ENCODE data around the gene RAI1.

RAI1 gene

GRCh38 chr17:17844079-17844478 is 162.8 kb downstream of the RAI1 start:
- H3K4me3 ChIP-seq (ENCODE audit: low read depth, low read length): no peak overlapping the region
- peaks cover 13% of the 10 kb centered on the region for H3K4me1 ChIP-seq (ENCODE audit: control insufficient read depth, insufficient read depth, low read length)
- TF ChIP-seq ZNF626 (tag by site-specific recombination; IDR thresholded peaks at IDR 0.05) (no peak), KLF8 (tag by site-specific recombination; IDR thresholded peaks at IDR 0.05) (no peak), ZNF639 (tag by site-specific recombination; IDR thresholded peaks at IDR 0.05) (no peak), TRIM28 (IDR thresholded peaks at IDR 0.05; ENCODE audit: borderline replicate concordance, low read length) (no peak), ZNF621 (tag by site-specific recombination; IDR thresholded peaks at IDR 0.05) (no peak)
- H3K27ac ChIP-seq (ENCODE audit: extremely low read depth, low read depth, low read length): no peak overlapping the region
- H3K36me3 ChIP-seq (ENCODE audit: control insufficient read depth in 2 of 2, insufficient read depth in 1 of 2, low read length in 2 of 2): peaks cover 0 to 3% of the 10 kb centered on the region in 2 experiments; a peak in 1 of 3 replicates
- POLR2A ChIA-PET: interaction anchor here (6.2 kb wide), 1 partner anchor 8 kb away, joined by 31 read pairs; the partner anchor contains the start of gene SREBF1
- no peaks in the 10 kb centered on the region for H3K9me3 ChIP-seq (ENCODE audit: control insufficient read depth, insufficient read depth, low read depth, low read length)
- CTCF ChIA-PET: interaction anchor here (0.5 to 0.6 kb wide), 2 partner anchors 63 to 1081 kb away, joined by 3 to 4 read pairs; no protein-coding TSS in a partner anchor

GRCh38 chr17:17844500-17844899 is 163.2 kb downstream of the RAI1 start:
- Histone ChIP-seq H3K27ac (ENCODE audit: extremely low read depth, low read depth, low read length) (no peak overlapping the region), H3K36me3 (ENCODE audit: control insufficient read depth in 2 of 2, insufficient read depth in 1 of 2, low read length in 2 of 2) (peaks cover 0 to 3% of the 10 kb centered on the region in 2 experiments; a peak in 1 of 3 replicates), H3K4me1 (ENCODE audit: control insufficient read depth, insufficient read depth, low read length) (peaks cover 15% of the 10 kb centered on the region), H3K9me3 (ENCODE audit: control insufficient read depth, insufficient read depth, low read depth, low read length) (no peaks in the 10 kb centered on the region), H3K4me3 (ENCODE audit: low read depth, low read length) (no peak overlapping the region)
- POLR2A ChIA-PET: interaction anchor here (6.2 kb wide), 1 partner anchor 9 kb away, joined by 31 read pairs; the partner anchor contains the start of gene SREBF1
- CTCF ChIA-PET: interaction anchor here (0.5 to 0.6 kb wide), 2 partner anchors 63 to 1081 kb away, joined by 3 to 4 read pairs; no protein-coding TSS in a partner anchor
- no peak for TF ChIP-seq PRDM10 (tag by site-specific recombination; IDR thresholded peaks at IDR 0.05)
- no peak for TF ChIP-seq ZNF645 (tag by site-specific recombination; IDR thresholded peaks at IDR 0.05)
- no peak for TF ChIP-seq ZNF654 (tag by site-specific recombination; IDR thresholded peaks at IDR 0.05; ENCODE audit: low read depth)
- TF ChIP-seq ZNF366 (tag by site-specific recombination; conservative IDR thresholded peaks at IDR 0.05): no peak
- TF ChIP-seq ZBTB44 (tag by site-specific recombination; IDR thresholded peaks at IDR 0.05): no peak
- TF ChIP-seq WT1 (tag by site-specific recombination; IDR thresholded peaks at IDR 0.05): no peak
- TF ChIP-seq ZNF623 (tag by site-specific recombination; IDR thresholded peaks at IDR 0.05): no peak
- no peak for TF ChIP-seq GLIS1 (tag by site-specific recombination; IDR thresholded peaks at IDR 0.05)
- no peak for TF ChIP-seq ZNF549 (tag by site-specific recombination; IDR thresholded peaks at IDR 0.05)
- no peak for TF ChIP-seq ZNF548 (tag by site-specific recombination; IDR thresholded peaks at IDR 0.05)
- no peak for TF ChIP-seq ZBTB10 (tag by site-specific recombination; IDR thresholded peaks at IDR 0.05)
- TF ChIP-seq HOXC10 (CRISPR knock-in tag; IDR thresholded peaks at IDR 0.05): no peak
- no peak for TF ChIP-seq AEBP2 (tag by site-specific recombination; IDR thresholded peaks at IDR 0.05; ENCODE audit: borderline replicate concordance)
- no peak for TF ChIP-seq ZNF585B (tag by site-specific recombination; IDR thresholded peaks at IDR 0.05)
- TF ChIP-seq ZNF211 (tag by site-specific recombination; IDR thresholded peaks at IDR 0.05; ENCODE audit: low read depth): no peak
- no peak for TF ChIP-seq ZNF580 (tag by site-specific recombination; IDR thresholded peaks at IDR 0.05)
- no peak for TF ChIP-seq SETDB1 (IDR thresholded peaks at IDR 0.05; ENCODE audit: insufficient read length, low read length)

All from HEK293 (cell line).